ENCODE results near the gene AIP. TPM values are rescaled to one million over a fixed set of nuclear protein-coding genes. Genes with fewer than 3 reads are reported as not detected.
A peak's percentile ranks its signal among the peaks of the same experiment; 100 is the strongest.

AIP gene
- total RNA-seq, 4 donors from 2014 or later = 65.4 to 87.5 (median 78.1) TPM

- TF ChIP-seq POLR2AphosphoS5 (IDR thresholded peaks at IDR 0.05) (peak; percentile 41), EP300 (IDR thresholded peaks at IDR 0.05) (no peak)
- Histone ChIP-seq H3K27ac (peak overlapping the region in 3 of 4 donors; percentile 50 to 66 (median 60)), H3K4me3 (no peak overlapping the region), H3K4me1 (peaks cover 0 to 79% (median 15%) of the 10 kb centered on the region in 3 donors), H3K36me3 (peaks cover 0 to 72% of the 10 kb centered on the region in 2 donors), H3K27me3 (no peaks in the 10 kb centered on the region), H3K9me3 (no peaks in the 10 kb centered on the region)
- no peak for ATAC-seq
- WGBS, 2 donors (ENCODE audit: low coverage in 1 of 2) = 60% methylated on average over 2 of the region's 31 CpGs; no CpG with 5 or more reads in 1 of the 2 donors
These were observed 43.3 kb upstream of the AIP start for GRCh38 chr11:67439321-67440228.

DNA sequence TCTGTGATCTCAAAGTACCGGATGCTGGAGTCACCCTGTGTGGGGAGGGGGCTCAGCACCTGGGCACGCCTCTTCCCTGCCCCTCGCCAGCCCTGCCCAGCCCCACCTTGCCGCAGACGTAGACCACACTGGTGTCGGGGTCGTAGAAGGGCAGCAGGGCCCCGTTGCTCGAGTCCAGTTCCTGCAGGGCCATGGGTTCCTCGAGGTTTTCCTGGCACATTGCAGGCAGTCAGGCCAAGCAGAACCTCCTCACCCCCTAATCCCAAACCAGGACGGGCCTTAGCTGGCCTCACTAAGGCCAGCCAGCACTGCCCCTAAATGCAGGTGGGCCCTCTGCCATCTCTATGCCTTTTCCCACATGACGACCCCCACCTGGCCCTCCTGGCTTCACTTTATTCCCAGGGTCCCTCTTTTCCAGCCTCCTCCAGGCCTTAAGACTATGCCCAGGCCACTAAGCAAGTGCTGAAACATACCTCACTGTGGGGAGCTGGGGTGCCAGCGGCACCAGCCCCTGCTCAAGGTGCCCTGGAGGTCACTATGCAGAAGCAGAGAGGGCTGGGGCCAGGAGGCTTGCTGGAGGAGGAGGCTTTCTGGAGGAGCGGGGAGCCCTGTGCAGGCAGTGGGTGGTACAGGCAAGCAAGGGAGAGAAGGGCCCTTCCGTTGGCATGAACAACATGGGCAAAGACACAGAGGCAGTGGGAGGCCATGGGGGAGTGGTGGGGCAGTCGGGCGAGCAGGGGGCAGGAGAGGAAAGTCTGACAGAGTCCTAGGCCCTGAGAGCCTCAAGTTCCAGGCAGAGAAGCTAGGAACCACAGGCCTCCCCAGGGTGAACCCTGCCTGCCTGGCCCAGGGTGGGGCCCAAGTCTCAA, 42.4 kb upstream of the AIP start:
- Histone ChIP-seq H3K4me3 (no peak overlapping the region), H3K36me3 (peaks cover 0 to 63% of the 10 kb centered on the region in 2 donors), H3K27ac (peak overlapping the region in 3 of 4 donors; percentile 50 to 66 (median 60)), H3K9me3 (no peaks in the 10 kb centered on the region), H3K4me1 (peaks cover 0 to 75% (median 15%) of the 10 kb centered on the region in 3 donors), H3K27me3 (no peaks in the 10 kb centered on the region)
- TF ChIP-seq EP300 (IDR thresholded peaks at IDR 0.05) (no peak), CTCF (IDR thresholded peaks at IDR 0.05) (no peak), POLR2AphosphoS5 (IDR thresholded peaks at IDR 0.05) (no peak), POLR2A (IDR thresholded peaks at IDR 0.05) (no peak)
- 70 to 72% methylated on average over 2 to 4 of the region's 17 CpGs for WGBS, 2 donors (ENCODE audit: low coverage in 1 of 2)
- no peak for ATAC-seq

GRCh38 chr11:67441098-67441563, 41.7 kb upstream of the AIP start:
- no peak overlapping the region for H3K4me3 ChIP-seq
- H3K36me3 ChIP-seq = peaks cover 0 to 57% of the 10 kb centered on the region in 2 donors
- no peak for TF ChIP-seq POLR2AphosphoS5 (IDR thresholded peaks at IDR 0.05)
- TF ChIP-seq CTCF (IDR thresholded peaks at IDR 0.05) = no peak
- WGBS, 2 donors (ENCODE audit: low coverage in 1 of 2) = 77% methylated on average over 3 of the region's 21 CpGs; no CpG with 5 or more reads in 1 of the 2 donors
- no peaks in the 10 kb centered on the region for H3K9me3 ChIP-seq
- peak overlapping the region in 3 of 4 donors; percentile 50 to 66 (median 60) for H3K27ac ChIP-seq
- H3K27me3 ChIP-seq = no peaks in the 10 kb centered on the region
- ATAC-seq = no peak
- H3K4me1 ChIP-seq = peaks cover 0 to 68% (median 15%) of the 10 kb centered on the region in 3 donors

- H3K4me1 ChIP-seq = peaks cover 0 to 62% (median 15%) of the 10 kb centered on the region in 3 donors
- peak overlapping the region in 3 of 4 donors; percentile 96 to 99 (median 96) for H3K27ac ChIP-seq
- ATAC-seq = no peak
- no peaks in the 10 kb centered on the region for H3K27me3 ChIP-seq
- H3K4me3 ChIP-seq = no peak overlapping the region
- peaks cover 0 to 54% of the 10 kb centered on the region in 2 donors for H3K36me3 ChIP-seq
- no peak for TF ChIP-seq CTCF (IDR thresholded peaks at IDR 0.05)
- WGBS, 2 donors (ENCODE audit: low coverage in 1 of 2) = no CpG with 5 or more reads among the region's 28 CpGs
- H3K9me3 ChIP-seq = no peaks in the 10 kb centered on the region
These were observed 41.0 kb upstream of the AIP start for GRCh38 chr11:67441731-67442351.
